Thyroid gland (tissue), 4 donors: ENCODE data around the gene DLG2. TPM values are rescaled to one million over a fixed set of nuclear protein-coding genes. Genes with fewer than 3 reads are reported as not detected.

ENCODE experiments used
- DNase-seq, 2 donors: peaks; one replicate each; pipeline ENCODE4 v3.0.0-alpha.2; 2019
- H3K27ac ChIP-seq, 3 donors: fragments of 200-600 bp; sonication (generic); 1 replicate in 2 of 3; 2 replicates in 1 of 3; pipeline ENCODE4 v1.5.1; 2016 to 2019; ENCODE audit warnings: mild to moderate bottlenecking in 1 of 3, moderate library complexity in 1 of 3
- H3K27me3 ChIP-seq: fragments of 200-600 bp; sonication (generic); one replicate; pipeline ENCODE4 v1.5.1; 2019
- H3K36me3 ChIP-seq, 2 donors: fragments of 200-600 bp; sonication (generic); one replicate each; pipeline ENCODE4 v1.5.1; 2016 to 2019
- H3K4me1 ChIP-seq, 2 donors: fragments of 200-600 bp; sonication (generic); one replicate each; pipeline ENCODE4 v1.5.1; 2017 to 2019
- H3K4me3 ChIP-seq, 3 donors: fragments of 200-600 bp; sonication (generic); replicated peaks in 1 of 3; 1 replicate in 2 of 3; 2 replicates in 1 of 3; pipeline ENCODE4 v1.5.1; 2016; ENCODE audit warnings: mild to moderate bottlenecking in 1 of 3
- H3K9me3 ChIP-seq: fragments of 200-600 bp; sonication (generic); one replicate; pipeline ENCODE4 v1.5.1; 2017
- CTCF ChIP-seq, 6 experiments: fragments of 200-600 bp in 3 of 6; fragments of 450-650 bp in 3 of 6; sonication (generic) in 3 of 6; IDR thresholded peaks; one replicate each; pipeline ENCODE4 v1.5.1; 2016 to 2019; ENCODE audit warnings: antibody characterized with exemption in 6 of 6, mild to moderate bottlenecking in 2 of 6, inconsistent platforms in 1 of 6, moderate library complexity in 1 of 6
- POLR2A ChIP-seq, 2 donors: fragments of 450-650 bp; IDR thresholded peaks; one replicate each; pipeline ENCODE4 v1.6.1; 2017; ENCODE audit warnings: antibody characterized with exemption in 2 of 2, mild to moderate bottlenecking in 2 of 2, moderate library complexity in 1 of 2
- WGBS, 2 donors: methylation state at CpG; one replicate each; pipeline ENCODE4 v1.1.5; 2017; 5-methylcytosine and 5-hydroxymethylcytosine counted together
- intact Hi-C: fragments of 100-400 bp; cut with DNase I; formaldehyde crosslinking; loops from one replicate; pipeline ENCODE4 v1.15.1; 2023
- total RNA-seq, 4 donors: library from RNA; depleted of rRNA; stranded (reverse); fragments of >200 nt; gene quantifications; one replicate each; pipeline ENCODE4 v1.2.3, GENCODE V29; 2016

The DLG2 gene
- total RNA-seq, 4 donors from 2014 or later = 29.4 to 79.4 (median 42.4) TPM

DNA sequence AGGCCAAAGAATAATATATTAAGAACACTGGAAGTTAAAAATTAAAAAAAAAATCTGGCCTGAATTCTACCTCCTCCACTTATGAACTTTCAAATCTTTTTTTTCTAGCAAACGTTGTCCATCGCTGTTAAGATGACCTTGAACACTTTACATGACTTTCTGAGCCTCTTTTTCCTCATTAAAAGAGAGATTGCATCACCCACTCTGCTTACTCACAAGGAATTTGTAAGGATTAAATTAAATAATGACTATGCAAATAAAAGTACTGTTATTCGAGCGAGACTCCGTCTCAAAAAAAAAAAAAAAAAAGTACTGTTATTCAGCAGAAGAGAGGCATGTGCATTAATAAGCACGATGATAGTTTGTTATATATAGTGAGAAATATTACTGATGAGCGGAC, 2055.8 kb downstream of the DLG2 start:
- TF ChIP-seq POLR2A (IDR thresholded peaks at IDR 0.05) (no peak), CTCF (IDR thresholded peaks at IDR 0.05) (no peak)
- Histone ChIP-seq H3K4me1 (peaks cover 3 to 5% of the 10 kb centered on the region in 2 donors), H3K9me3 (no peaks in the 10 kb centered on the region), H3K36me3 (no peaks in the 10 kb centered on the region), H3K27ac (no peak overlapping the region), H3K27me3 (no peaks in the 10 kb centered on the region), H3K4me3 (no peak overlapping the region)
- DNase-seq = no peak
- 73 to 74% methylated on average over 7 of the region's 7 CpGs for WGBS, 2 donors
- intact Hi-C loops = no loop called here

DNA sequence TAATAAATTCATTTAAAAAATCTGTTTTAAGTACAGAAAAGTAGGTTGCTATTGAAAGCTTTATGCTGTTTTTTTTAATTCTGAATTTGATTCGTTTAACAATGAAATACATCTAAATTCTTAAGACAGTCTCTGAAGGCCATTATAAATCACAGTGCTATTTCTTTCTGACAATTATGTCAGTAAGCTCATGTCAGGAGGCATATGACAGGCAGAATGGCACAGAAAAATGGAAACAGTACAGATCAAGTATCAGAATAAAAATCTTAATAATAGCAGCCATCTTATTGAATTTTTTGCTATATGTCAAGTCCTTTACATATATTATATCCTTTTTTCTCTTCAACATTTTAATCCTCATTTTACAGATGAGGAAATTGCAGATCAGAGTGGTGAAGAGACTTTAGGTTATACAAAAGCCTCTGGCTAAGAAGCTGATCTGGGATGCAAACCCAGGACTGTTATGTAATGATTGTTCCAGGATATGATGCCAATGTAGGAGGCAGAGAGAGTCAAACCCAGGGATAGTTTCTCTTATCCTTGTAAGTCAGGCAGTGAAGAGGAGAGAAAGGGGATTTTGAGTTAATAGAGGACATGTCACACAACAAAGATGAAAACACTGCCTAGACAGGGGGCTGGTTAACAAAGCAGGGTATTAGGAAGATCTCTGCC, 2057.9 kb downstream of the DLG2 start:
- H3K36me3 ChIP-seq = no peaks in the 10 kb centered on the region
- no peaks in the 10 kb centered on the region for H3K9me3 ChIP-seq
- 85 to 90% methylated on average over 1 of the region's 1 CpG for WGBS, 2 donors
- no peak for DNase-seq
- no peaks in the 10 kb centered on the region for H3K27me3 ChIP-seq
- H3K27ac ChIP-seq = no peak overlapping the region
- peaks cover 3 to 5% of the 10 kb centered on the region in 2 donors for H3K4me1 ChIP-seq
- TF ChIP-seq POLR2A (IDR thresholded peaks at IDR 0.05) (no peak), CTCF (IDR thresholded peaks at IDR 0.05) (no peak)
- H3K4me3 ChIP-seq = no peak overlapping the region
- intact Hi-C loops = no loop called here

GRCh38 chr11:83568516-83568915, 2058.6 kb downstream of the DLG2 start:
- intact Hi-C loops = no loop called here
- no peaks in the 10 kb centered on the region for H3K36me3 ChIP-seq
- 91 to 94% methylated on average over 2 of the region's 2 CpGs for WGBS, 2 donors
- H3K27me3 ChIP-seq = no peaks in the 10 kb centered on the region
- DNase-seq = no peak
- H3K27ac ChIP-seq = no peak overlapping the region
- peaks cover 3 to 5% of the 10 kb centered on the region in 2 donors for H3K4me1 ChIP-seq
- TF ChIP-seq POLR2A (IDR thresholded peaks at IDR 0.05) = no peak
- TF ChIP-seq CTCF (IDR thresholded peaks at IDR 0.05) = no peak
- H3K9me3 ChIP-seq = no peaks in the 10 kb centered on the region
- no peak overlapping the region for H3K4me3 ChIP-seq

GRCh38 chr11:83566950-83567349, 2060.2 kb downstream of the DLG2 start:
- intact Hi-C loops = no loop called here
- H3K4me3 ChIP-seq = no peak overlapping the region
- H3K36me3 ChIP-seq = no peaks in the 10 kb centered on the region
- no peaks in the 10 kb centered on the region for H3K27me3 ChIP-seq
- 68 to 72% methylated on average over 4 of the region's 4 CpGs for WGBS, 2 donors
- H3K27ac ChIP-seq = peak overlapping the region in 1 of 3 donors; percentile 24
- TF ChIP-seq CTCF (IDR thresholded peaks at IDR 0.05) = no peak
- no peak for DNase-seq
- peaks cover 3 to 5% of the 10 kb centered on the region in 2 donors for H3K4me1 ChIP-seq
- H3K9me3 ChIP-seq = no peaks in the 10 kb centered on the region

DNA sequence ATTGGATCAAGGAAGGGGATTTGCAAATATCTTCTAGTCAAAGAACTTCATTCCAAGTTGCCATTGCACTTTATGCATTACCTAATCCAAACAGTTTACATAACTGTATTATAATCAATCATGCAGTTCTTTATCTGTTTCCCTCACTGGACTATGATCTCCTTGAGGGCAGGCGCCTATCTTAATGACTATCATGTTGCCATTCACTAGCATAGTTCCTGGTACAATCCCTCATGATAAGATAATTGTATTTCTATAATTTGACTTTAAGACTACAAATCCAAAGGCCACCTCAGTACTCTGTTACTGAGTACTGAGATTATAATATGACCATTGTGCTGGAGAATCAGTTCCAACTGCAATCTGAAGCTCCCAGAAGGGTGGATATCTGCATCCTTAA, 2062.3 kb downstream of the DLG2 start:
- Histone ChIP-seq H3K27ac (no peak overlapping the region), H3K4me3 (no peak overlapping the region), H3K9me3 (no peaks in the 10 kb centered on the region), H3K4me1 (peaks cover 3 to 5% of the 10 kb centered on the region in 2 donors), H3K27me3 (no peaks in the 10 kb centered on the region), H3K36me3 (no peaks in the 10 kb centered on the region)
- no peak for TF ChIP-seq CTCF (IDR thresholded peaks at IDR 0.05)
- no peak for TF ChIP-seq POLR2A (IDR thresholded peaks at IDR 0.05)
- WGBS, 2 donors = 90 to 91% methylated on average over 1 of the region's 1 CpG
- no peak for DNase-seq
- intact Hi-C loops = no loop called here
